ENCODE data around the gene CST4. TPM values are rescaled to one million over a fixed set of nuclear protein-coding genes. Genes with fewer than 3 reads are reported as not detected.

CST4 gene
- total and polyA plus RNA-seq, 10 of the 15 experiments (the other 5 are each of a cell fraction or from before 2014, with no cell fraction given): not detected

GRCh38 chr20:23649242-23649641 is 39.6 kb downstream of the CST4 start:
- Histone ChIP-seq H3K27me3 (replicated peaks in 1 of 2; ENCODE audit: control insufficient read depth in 2 of 2, insufficient read depth in 2 of 2, low read length in 1 of 2) (no peaks in the 10 kb centered on the region), H3K27ac (ENCODE audit: control insufficient read depth, insufficient read depth) (no peak overlapping the region), H2AFZ (ENCODE audit: control insufficient read depth, low read depth, low read length) (no peak overlapping the region), H3K36me3 (ENCODE audit: control insufficient read depth in 2 of 2, insufficient read depth in 2 of 2, low read length in 1 of 2) (no peaks in the 10 kb centered on the region), H3K9me3 (replicated peaks; ENCODE audit: control insufficient read depth, insufficient read depth, low read length) (no peaks in the 10 kb centered on the region; the same call in 1 of the 3 replicates), H3K79me2 (ENCODE audit: control insufficient read depth, insufficient read depth, low read length) (no peaks in the 10 kb centered on the region), H3K4me1 (ENCODE audit: control insufficient read depth, insufficient read depth, low read length) (peaks cover 16% of the 10 kb centered on the region), H3K4me3 (no peak overlapping the region), H3K4me2 (ENCODE audit: control insufficient read depth, insufficient read depth) (no peak overlapping the region), H3K9ac (ENCODE audit: control insufficient read depth, insufficient read depth, low read length) (no peak overlapping the region), H4K20me1 (ENCODE audit: control insufficient read depth, insufficient read depth) (no peaks in the 10 kb centered on the region)
- no TSS peak for BruUV-seq (replicated peaks)
- no peak for DNase-seq (ENCODE audit: low read depth, low spot score)
- intact Hi-C loops (cut with micrococcal nuclease; ENCODE audit: unreplicated experiment) (no loop called here), in situ Hi-C loops (cut with MboI) (no loop called here)
- no peak for TF ChIP-seq FOXK2 (IDR thresholded peaks at IDR 0.05)
- TF ChIP-seq NR2C2 (IDR thresholded peaks at IDR 0.05; ENCODE audit: borderline replicate concordance, control insufficient read depth, insufficient read length, low read depth): no peak
- TF ChIP-seq, protein P1, sequence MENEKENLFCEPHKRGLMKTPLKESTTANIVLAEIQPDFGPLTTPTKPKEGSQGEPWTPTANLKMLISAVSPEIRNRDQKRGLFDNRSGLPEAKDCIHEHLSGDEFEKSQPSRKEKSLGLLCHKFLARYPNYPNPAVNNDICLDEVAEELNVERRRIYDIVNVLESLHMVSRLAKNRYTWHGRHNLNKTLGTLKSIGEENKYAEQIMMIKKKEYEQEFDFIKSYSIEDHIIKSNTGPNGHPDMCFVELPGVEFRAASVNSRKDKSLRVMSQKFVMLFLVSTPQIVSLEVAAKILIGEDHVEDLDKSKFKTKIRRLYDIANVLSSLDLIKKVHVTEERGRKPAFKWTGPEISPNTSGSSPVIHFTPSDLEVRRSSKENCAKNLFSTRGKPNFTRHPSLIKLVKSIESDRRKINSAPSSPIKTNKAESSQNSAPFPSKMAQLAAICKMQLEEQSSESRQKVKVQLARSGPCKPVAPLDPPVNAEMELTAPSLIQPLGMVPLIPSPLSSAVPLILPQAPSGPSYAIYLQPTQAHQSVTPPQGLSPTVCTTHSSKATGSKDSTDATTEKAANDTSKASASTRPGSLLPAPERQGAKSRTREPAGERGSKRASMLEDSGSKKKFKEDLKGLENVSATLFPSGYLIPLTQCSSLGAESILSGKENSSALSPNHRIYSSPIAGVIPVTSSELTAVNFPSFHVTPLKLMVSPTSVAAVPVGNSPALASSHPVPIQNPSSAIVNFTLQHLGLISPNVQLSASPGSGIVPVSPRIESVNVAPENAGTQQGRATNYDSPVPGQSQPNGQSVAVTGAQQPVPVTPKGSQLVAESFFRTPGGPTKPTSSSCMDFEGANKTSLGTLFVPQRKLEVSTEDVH (IDR thresholded peaks at IDR 0.05; ENCODE audit: low read depth, partially characterized antibody): no peak
- TF ChIP-seq SIX5 (IDR thresholded peaks at IDR 0.05; ENCODE audit: low read depth, low read length, severe bottlenecking): no peak
- no peak for TF ChIP-seq STAT1 (conservative IDR thresholded peaks at IDR 0.05)
- RAD21 ChIA-PET (ENCODE audit: unreplicated experiment): no interaction called here
- POLR2A ChIA-PET: no interaction called here
- CTCF ChIA-PET: interaction anchor here (1.1 kb wide), 1 partner anchor 288 kb away, joined by 3 read pairs; no protein-coding TSS in a partner anchor
- FAIRE-seq: no peak
- SMC1A ChIA-PET (ENCODE audit: uncharacterized antibody, unreplicated experiment): no interaction called here
- WGBS (ENCODE audit: insufficient coverage, insufficient replicate concordance, low lambda C conversion rate, missing lambda C conversion rate): 50% methylated on average over 2 of the region's 2 CpGs
- no peak for ATAC-seq

Data from GM12878 (cell line).